ENCODE data around the gene SKAP1.
"Not testable (repeated sequence)": the region's sequence is repeated elsewhere in the genome, so short reads cannot be mapped to it uniquely, and the experiment has no call there.

Gene SKAP1

DNA sequence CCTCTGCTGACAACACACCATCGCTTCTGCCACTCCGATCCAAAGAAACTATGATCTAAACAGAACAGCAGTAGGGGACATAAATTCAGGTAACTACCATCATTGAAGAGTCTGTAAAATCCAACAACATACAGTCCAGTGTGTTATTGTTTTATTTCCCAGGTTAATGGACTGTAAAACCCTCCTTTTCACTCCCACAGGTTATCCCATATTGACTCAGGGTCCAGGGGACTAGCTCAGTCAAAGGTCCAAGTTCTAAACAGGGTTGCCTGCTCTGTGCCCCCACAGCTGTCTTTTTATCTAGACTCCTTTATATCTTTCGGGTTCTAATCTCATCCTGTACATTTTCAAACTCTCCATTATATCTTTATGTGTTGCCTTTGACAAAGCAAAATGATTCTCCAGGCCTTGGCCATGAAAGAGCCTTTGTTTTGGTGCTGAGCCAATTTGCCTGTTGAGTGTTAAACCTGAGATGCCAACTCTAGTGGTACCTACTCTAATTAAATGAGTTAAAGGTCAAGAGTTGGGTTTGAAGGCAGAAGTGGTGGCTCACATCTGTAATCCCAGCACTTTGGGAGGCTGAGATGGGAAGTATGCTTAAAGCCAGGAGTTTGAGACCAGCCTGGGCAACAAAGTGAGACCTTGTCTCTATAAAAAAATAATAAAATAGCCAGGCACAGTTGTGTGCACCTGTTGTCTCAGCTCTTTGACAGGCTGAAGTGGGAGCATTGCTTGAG lies 242.0 kb downstream of the SKAP1 start:
- CTCF ChIA-PET, result no interaction called here
- H3K9me3 ChIP-seq (ENCODE audit: control extremely low read depth in 1 of 5, control insufficient read depth in 4 of 5, insufficient read depth in 2 of 5, low read depth in 1 of 5, low read length in 4 of 5), result no peaks in the 10 kb centered on the region

GRCh38 chr17:48186317-48186716 lies 243.7 kb downstream of the SKAP1 start:
- CTCF ChIA-PET, result interaction anchor here (0.7 to 1.6 kb wide), 4 partner anchors 12 to 148 kb away, joined by 3 to 4 read pairs (median 4); no protein-coding TSS in a partner anchor
- H3K27me3 ChIP-seq (replicated peaks in 2 of 5; ENCODE audit: control insufficient read depth in 4 of 5, insufficient read depth in 5 of 5, low read length in 4 of 5); H3K4me3 ChIP-seq (ENCODE audit: control insufficient read depth in 1 of 7, extremely low read depth in 1 of 7, insufficient read depth in 4 of 7, low read depth in 2 of 7, low read length in 6 of 7); H3K4me1 ChIP-seq (ENCODE audit: control extremely low read depth in 1 of 4, control insufficient read depth in 4 of 4, insufficient read depth in 4 of 4, low read length in 3 of 4); DNase-seq; H3K9me3 ChIP-seq (ENCODE audit: control extremely low read depth in 1 of 5, control insufficient read depth in 4 of 5, insufficient read depth in 2 of 5, low read depth in 1 of 5, low read length in 4 of 5); H3K27ac ChIP-seq (ENCODE audit: insufficient read depth in 1 of 2, low read depth in 1 of 2, low read length in 2 of 2, poor library complexity in 1 of 2, severe bottlenecking in 2 of 2); POLR2A ChIA-PET: not testable (repeated sequence)
- no CpG with 5 or more reads among the region's 5 CpGs for WGBS (ENCODE audit: insufficient coverage)
- peaks cover 0 to 12% (median 2%) of the 10 kb centered on the region in 4 experiments for H3K36me3 ChIP-seq (ENCODE audit: control insufficient read depth in 4 of 4, insufficient read depth in 4 of 4, low read length in 3 of 4)

More for the DNA sequence above, 242.0 kb downstream of the SKAP1 start:
- Histone ChIP-seq H3K4me3 (ENCODE audit: control insufficient read depth in 1 of 7, extremely low read depth in 1 of 7, insufficient read depth in 4 of 7, low read depth in 2 of 7, low read length in 6 of 7) (no peak overlapping the region), H3K27ac (ENCODE audit: insufficient read depth in 1 of 2, low read depth in 1 of 2, low read length in 2 of 2, poor library complexity in 1 of 2, severe bottlenecking in 2 of 2) (no peak overlapping the region), H3K27me3 (replicated peaks in 2 of 5; ENCODE audit: control insufficient read depth in 4 of 5, insufficient read depth in 5 of 5, low read length in 4 of 5) (no peaks in the 10 kb centered on the region), H3K36me3 (ENCODE audit: control insufficient read depth in 4 of 4, insufficient read depth in 4 of 4, low read length in 3 of 4) (peaks cover 0 to 12% (median 2%) of the 10 kb centered on the region in 4 experiments), H3K4me1 (ENCODE audit: control extremely low read depth in 1 of 4, control insufficient read depth in 4 of 4, insufficient read depth in 4 of 4, low read length in 3 of 4) (no peaks in the 10 kb centered on the region)
- POLR2A ChIA-PET, result interaction anchor here (0.6 kb wide), 1 partner anchor 53 kb away, joined by 4 read pairs; no protein-coding TSS in a partner anchor
- DNase-seq, result no peak
- WGBS (ENCODE audit: insufficient coverage), result 100% methylated on average over 3 of the region's 3 CpGs

DNA sequence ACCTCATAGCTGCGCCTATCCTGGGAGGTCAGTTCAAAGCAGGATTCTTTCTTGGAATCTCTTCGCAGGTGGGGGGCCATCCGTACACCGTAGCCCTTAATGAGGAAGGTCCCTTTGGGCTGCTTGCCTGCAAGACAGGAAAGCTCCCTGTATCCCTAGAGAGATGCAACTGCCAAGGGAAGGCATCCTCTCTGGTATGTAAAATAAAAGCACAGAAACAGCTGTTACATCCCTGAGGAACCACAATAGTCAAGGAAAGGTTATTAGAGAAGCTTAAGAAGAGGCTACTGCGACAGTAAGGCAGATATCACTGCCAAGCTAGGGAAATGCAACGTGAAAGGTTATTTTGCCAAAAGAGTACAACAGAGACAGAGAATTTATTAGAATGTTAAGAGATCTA lies 245.3 kb downstream of the SKAP1 start:
- Histone ChIP-seq H3K4me3 (ENCODE audit: control insufficient read depth in 1 of 7, extremely low read depth in 1 of 7, insufficient read depth in 4 of 7, low read depth in 2 of 7, low read length in 6 of 7) (no peak overlapping the region), H3K27ac (ENCODE audit: insufficient read depth in 1 of 2, low read depth in 1 of 2, low read length in 2 of 2, poor library complexity in 1 of 2, severe bottlenecking in 2 of 2) (no peak overlapping the region), H3K9me3 (ENCODE audit: control extremely low read depth in 1 of 5, control insufficient read depth in 4 of 5, insufficient read depth in 2 of 5, low read depth in 1 of 5, low read length in 4 of 5) (no peaks in the 10 kb centered on the region), H3K27me3 (replicated peaks in 2 of 5; ENCODE audit: control insufficient read depth in 4 of 5, insufficient read depth in 5 of 5, low read length in 4 of 5) (no peaks in the 10 kb centered on the region), H3K36me3 (ENCODE audit: control insufficient read depth in 4 of 4, insufficient read depth in 4 of 4, low read length in 3 of 4) (peaks cover 0 to 14% (median 3%) of the 10 kb centered on the region in 4 experiments), H3K4me1 (ENCODE audit: control extremely low read depth in 1 of 4, control insufficient read depth in 4 of 4, insufficient read depth in 4 of 4, low read length in 3 of 4) (no peaks in the 10 kb centered on the region)
- no peak for DNase-seq
- ChIA-PET CTCF (interaction anchor here (1.2 to 1.6 kb wide), 2 partner anchors 29 to 31 kb away, joined by 3 to 4 read pairs; no protein-coding TSS in a partner anchor), POLR2A (no interaction called here)
- WGBS (ENCODE audit: insufficient coverage), result 87% methylated on average over 5 of the region's 6 CpGs

- peaks cover 0 to 7% (median 2%) of the 10 kb centered on the region in 4 experiments for H3K36me3 ChIP-seq (ENCODE audit: control insufficient read depth in 4 of 4, insufficient read depth in 4 of 4, low read length in 3 of 4)
- H3K27ac ChIP-seq (ENCODE audit: insufficient read depth in 1 of 2, low read depth in 1 of 2, low read length in 2 of 2, poor library complexity in 1 of 2, severe bottlenecking in 2 of 2), result no peak overlapping the region
- no peak for DNase-seq
- H3K4me3 ChIP-seq (ENCODE audit: control insufficient read depth in 1 of 7, extremely low read depth in 1 of 7, insufficient read depth in 4 of 7, low read depth in 2 of 7, low read length in 6 of 7), result no peak overlapping the region
- no CpG with 5 or more reads among the region's 1 CpG for WGBS (ENCODE audit: insufficient coverage)
- peaks cover 0 to 6% (median 2%) of the 10 kb centered on the region in 4 experiments for H3K4me1 ChIP-seq (ENCODE audit: control extremely low read depth in 1 of 4, control insufficient read depth in 4 of 4, insufficient read depth in 4 of 4, low read length in 3 of 4)
- H3K27me3 ChIP-seq (replicated peaks in 2 of 5; ENCODE audit: control insufficient read depth in 4 of 5, insufficient read depth in 5 of 5, low read length in 4 of 5), result no peaks in the 10 kb centered on the region
- CTCF ChIA-PET, result interaction anchor here (0.7 to 2.2 kb wide), 5 partner anchors 19 to 169 kb away, joined by 3 to 5 read pairs (median 3); no protein-coding TSS in a partner anchor
- POLR2A ChIA-PET, result no interaction called here
- no peaks in the 10 kb centered on the region for H3K9me3 ChIP-seq (ENCODE audit: control extremely low read depth in 1 of 5, control insufficient read depth in 4 of 5, insufficient read depth in 2 of 5, low read depth in 1 of 5, low read length in 4 of 5)
Measured at GRCh38 chr17:48181653-48182052, 248.4 kb downstream of the SKAP1 start.

DNA sequence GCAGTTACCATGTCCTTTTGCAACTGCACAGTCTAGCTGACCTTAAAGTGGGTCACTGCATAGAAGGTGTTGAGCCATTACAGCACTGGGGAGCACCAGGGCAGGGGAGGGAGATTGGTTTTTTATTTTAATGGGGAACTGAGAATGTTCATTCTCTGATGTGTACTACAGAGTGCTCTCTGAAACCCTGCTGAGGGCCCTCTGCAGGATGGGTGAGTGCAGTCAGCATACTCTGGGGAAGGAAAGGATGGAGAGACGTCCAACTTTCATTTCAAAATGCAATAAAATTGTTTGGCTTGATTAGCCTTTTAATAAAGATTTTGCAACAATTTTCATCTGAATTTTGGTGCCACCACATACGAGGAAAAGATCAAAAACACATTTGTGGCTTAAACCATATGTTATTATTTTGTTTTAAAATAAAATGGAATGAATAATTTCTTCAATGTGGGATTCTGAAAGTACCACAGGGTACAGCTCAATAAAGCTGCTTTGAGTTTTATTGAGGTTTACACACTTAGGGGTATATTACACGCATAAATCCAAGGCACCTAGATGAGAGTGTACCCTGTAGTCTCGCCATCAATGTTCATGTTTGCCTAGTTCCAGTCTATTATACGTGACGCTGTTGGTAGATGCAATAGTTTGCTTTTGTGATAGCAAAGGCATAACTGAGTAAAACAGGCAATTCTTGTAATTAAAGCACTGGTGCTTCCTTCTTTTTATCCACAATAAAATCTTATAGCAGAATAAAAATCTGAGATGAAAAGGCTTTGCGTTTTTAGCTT lies 249.0 kb downstream of the SKAP1 start:
- POLR2A ChIA-PET, result no interaction called here
- peaks cover 0 to 12% (median 5%) of the 10 kb centered on the region in 4 experiments for H3K4me1 ChIP-seq (ENCODE audit: control extremely low read depth in 1 of 4, control insufficient read depth in 4 of 4, insufficient read depth in 4 of 4, low read length in 3 of 4)
- WGBS (ENCODE audit: insufficient coverage), result 100% methylated on average over 1 of the region's 7 CpGs
- no peak for DNase-seq
- H3K27me3 ChIP-seq (replicated peaks in 2 of 5; ENCODE audit: control insufficient read depth in 4 of 5, insufficient read depth in 5 of 5, low read length in 4 of 5), result no peaks in the 10 kb centered on the region
- CTCF ChIA-PET, result interaction anchor here (0.6 to 2.2 kb wide), 4 partner anchors 12 to 82 kb away, joined by 3 to 5 read pairs (median 5); no protein-coding TSS in a partner anchor
- H3K27ac ChIP-seq (ENCODE audit: insufficient read depth in 1 of 2, low read depth in 1 of 2, low read length in 2 of 2, poor library complexity in 1 of 2, severe bottlenecking in 2 of 2), result no peak overlapping the region
- H3K36me3 ChIP-seq (ENCODE audit: control insufficient read depth in 4 of 4, insufficient read depth in 4 of 4, low read length in 3 of 4), result peaks cover 0 to 6% (median 2%) of the 10 kb centered on the region in 4 experiments
- H3K4me3 ChIP-seq (ENCODE audit: control insufficient read depth in 1 of 7, extremely low read depth in 1 of 7, insufficient read depth in 4 of 7, low read depth in 2 of 7, low read length in 6 of 7), result no peak overlapping the region
- no peaks in the 10 kb centered on the region for H3K9me3 ChIP-seq (ENCODE audit: control extremely low read depth in 1 of 5, control insufficient read depth in 4 of 5, insufficient read depth in 2 of 5, low read depth in 1 of 5, low read length in 4 of 5)

DNA sequence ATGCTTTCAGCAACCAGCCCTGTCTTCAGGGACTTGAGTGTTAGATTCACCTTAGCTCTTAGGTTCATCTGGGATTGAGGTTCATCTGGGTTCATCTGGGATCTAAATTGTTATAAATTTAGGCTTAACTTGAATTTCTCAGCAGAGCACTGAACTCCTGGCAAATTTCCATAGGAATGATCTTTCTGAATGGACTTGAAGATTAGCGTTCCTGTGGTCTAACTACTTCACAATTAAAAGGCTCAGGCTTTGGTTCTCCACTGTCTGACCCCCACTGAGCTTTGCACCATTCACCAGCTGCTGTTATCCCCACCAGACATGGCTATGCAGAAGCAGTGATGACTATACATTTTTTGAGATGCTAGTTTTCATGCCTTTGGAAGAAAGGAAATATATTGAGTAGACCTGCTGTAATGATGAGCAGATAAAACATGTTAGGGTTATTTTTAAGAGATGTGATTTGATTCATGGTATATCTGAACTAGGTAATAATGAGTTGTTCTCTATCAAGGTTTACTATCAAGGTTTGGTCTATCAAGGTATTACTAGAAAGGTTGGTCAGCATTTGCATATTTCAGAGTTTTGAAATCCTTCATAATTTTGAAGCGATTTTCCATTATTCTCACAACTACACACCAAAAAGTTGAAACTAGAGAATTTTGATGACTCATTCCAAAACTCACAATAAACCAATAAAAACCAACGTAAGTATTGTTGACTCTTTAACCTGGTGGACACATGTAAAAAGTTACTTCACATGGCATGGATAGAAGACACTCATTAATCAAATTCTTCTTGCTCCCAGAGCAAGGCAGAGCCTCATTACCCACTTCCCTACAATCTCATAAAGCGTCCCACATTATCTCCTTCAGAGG lies 250.7 kb downstream of the SKAP1 start:
- Histone ChIP-seq H3K27ac (ENCODE audit: insufficient read depth in 1 of 2, low read depth in 1 of 2, low read length in 2 of 2, poor library complexity in 1 of 2, severe bottlenecking in 2 of 2) (no peak overlapping the region), H3K9me3 (ENCODE audit: control extremely low read depth in 1 of 5, control insufficient read depth in 4 of 5, insufficient read depth in 2 of 5, low read depth in 1 of 5, low read length in 4 of 5) (no peaks in the 10 kb centered on the region), H3K27me3 (replicated peaks in 2 of 5; ENCODE audit: control insufficient read depth in 4 of 5, insufficient read depth in 5 of 5, low read length in 4 of 5) (no peaks in the 10 kb centered on the region), H3K36me3 (ENCODE audit: control insufficient read depth in 4 of 4, insufficient read depth in 4 of 4, low read length in 3 of 4) (peaks cover 0 to 3% (median 2%) of the 10 kb centered on the region in 4 experiments), H3K4me3 (ENCODE audit: control insufficient read depth in 1 of 7, extremely low read depth in 1 of 7, insufficient read depth in 4 of 7, low read depth in 2 of 7, low read length in 6 of 7) (no peak overlapping the region), H3K4me1 (ENCODE audit: control extremely low read depth in 1 of 4, control insufficient read depth in 4 of 4, insufficient read depth in 4 of 4, low read length in 3 of 4) (peaks cover 3 to 27% (median 14%) of the 10 kb centered on the region in 4 experiments)
- POLR2A ChIA-PET, result no interaction called here
- WGBS (ENCODE audit: insufficient coverage), result 100% methylated on average over 3 of the region's 4 CpGs
- DNase-seq, result no peak
- CTCF ChIA-PET, result interaction anchor here (1.1 to 1.7 kb wide), 2 partner anchors 13 to 35 kb away, joined by 3 to 5 read pairs; no protein-coding TSS in a partner anchor
